Activated T-cell treated with anti-CD3 and anti-CD28 coated beads for 48 hours (primary cell): Measurements from ENCODE around the gene ERV3-1.
"Not testable (repeated sequence)": the region's sequence is repeated elsewhere in the genome, so short reads cannot be mapped to it uniquely, and the experiment has no call there.

Experiments used
- DNase-seq: peaks from one replicate; pipeline ENCODE4 v3.0.0-alpha.2; 2020; ENCODE audit warnings: low read depth

The ERV3-1 gene, protein sequence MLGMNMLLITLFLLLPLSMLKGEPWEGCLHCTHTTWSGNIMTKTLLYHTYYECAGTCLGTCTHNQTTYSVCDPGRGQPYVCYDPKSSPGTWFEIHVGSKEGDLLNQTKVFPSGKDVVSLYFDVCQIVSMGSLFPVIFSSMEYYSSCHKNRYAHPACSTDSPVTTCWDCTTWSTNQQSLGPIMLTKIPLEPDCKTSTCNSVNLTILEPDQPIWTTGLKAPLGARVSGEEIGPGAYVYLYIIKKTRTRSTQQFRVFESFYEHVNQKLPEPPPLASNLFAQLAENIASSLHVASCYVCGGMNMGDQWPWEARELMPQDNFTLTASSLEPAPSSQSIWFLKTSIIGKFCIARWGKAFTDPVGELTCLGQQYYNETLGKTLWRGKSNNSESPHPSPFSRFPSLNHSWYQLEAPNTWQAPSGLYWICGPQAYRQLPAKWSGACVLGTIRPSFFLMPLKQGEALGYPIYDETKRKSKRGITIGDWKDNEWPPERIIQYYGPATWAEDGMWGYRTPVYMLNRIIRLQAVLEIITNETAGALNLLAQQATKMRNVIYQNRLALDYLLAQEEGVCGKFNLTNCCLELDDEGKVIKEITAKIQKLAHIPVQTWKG

DNA sequence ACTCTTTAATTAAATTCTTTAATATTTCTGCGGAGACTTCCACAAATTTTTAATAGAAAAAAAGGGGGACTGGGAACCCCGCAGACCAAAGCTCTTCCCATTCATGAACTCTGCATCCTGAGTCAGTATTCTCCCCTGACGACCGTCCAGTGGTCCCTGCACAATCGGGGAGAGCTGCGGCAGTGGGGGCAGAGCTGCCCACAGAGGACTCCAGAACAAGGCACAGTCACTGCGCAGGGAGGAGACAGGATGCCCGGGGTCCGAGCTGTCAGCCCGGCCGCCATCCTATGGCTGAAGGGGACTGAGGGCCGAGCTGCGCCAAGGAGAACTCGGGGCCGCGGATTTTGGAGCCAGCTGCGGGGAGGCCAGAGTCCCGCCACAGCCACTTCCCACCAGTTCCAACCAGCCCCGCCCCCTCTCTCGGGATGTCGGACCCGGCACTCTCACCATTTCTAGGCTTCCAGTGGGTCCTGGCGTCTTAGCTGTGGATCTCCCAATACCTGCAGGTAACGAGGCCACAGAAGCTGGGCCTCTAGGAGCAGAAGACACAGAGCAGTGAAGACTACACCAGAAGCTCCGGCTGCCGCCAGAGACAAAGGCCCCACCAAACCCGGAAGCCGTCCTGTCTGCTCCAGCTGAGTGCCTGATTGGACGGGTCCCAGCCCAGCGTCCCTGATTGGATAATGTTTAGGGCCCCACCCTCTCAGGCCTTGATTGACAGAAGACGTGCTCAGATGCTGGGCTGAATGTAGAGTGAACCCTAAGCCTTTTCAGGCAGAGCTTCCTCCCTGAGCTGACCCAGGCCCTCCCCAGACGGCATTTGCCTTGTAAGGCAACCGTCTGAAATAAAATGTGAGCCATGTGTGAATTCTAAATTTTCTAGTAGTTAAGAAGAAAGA, at the start of gene ERV3-1:
Gene ERV3-1, minus strand, starts transcription at position 594 of the 899 bp plus-strand sequence. CDS start 13,661 bp downstream, outside the sequence.
- peak; percentile 86 for DNase-seq

DNA sequence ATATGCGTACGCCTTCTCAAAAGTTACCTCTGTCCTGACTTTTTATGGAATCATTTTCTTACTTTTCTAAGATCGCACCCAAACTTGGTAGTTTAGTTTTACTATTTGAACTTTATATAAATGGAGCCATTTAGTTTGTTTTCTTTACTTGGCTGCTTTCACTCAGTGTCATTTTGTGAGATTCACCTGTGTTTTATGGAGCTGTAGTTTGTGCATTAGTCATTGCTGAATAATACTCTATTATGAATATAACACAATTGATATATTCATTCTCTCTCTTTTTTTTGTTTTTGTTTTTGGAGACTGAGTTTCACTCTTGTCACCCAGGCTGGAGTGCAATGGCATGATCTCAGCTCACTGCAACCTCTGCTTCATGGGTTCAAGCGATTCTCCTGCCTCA, 49.3 kb upstream of the ERV3-1 start:
- not testable (repeated sequence) for DNase-seq

DNA sequence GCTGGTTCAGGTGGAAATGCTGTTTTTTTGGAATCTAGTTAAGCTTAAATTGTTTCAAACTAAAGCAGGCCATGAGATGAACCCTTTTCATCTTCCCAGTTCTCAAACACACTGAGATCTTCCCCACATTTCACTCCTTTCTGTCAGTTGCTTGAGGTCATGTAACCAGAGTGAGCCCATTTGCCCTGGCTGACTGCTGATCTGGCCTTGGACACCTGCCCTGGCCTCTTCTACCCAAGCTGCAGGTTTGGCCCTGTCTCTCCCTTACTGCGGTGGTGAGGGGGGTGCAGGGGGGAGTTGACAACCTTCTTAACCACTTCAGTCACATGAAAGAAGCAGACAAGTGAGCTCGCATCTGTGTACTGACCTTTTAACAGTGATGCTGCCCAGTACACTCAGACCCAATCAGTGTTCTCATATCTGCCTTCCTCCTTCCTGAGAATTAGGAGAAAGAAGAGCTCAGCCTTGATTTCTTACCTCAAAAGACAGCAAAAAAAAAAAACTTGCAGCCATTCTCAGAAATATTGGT, 48.0 kb upstream of the ERV3-1 start:
- not testable (repeated sequence) for DNase-seq

DNA sequence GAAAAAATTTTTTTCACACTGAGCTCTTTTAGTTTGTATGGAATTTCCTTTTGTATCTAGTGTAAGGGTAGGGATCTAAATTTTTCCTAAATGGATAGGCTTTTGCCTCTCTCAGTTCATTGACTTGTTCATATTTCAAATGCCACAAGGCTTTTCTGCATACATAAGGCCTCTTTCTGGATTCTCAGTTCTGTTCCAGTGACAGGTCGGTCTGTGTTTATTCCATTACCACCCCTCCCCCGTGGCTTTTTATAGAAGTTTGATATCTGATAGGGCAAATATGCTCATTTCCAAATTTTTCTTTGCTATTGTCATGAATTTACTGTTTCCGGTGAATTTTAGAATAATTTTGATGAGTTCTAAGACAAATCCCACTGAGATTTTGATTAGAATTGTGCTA, 45.2 kb upstream of the ERV3-1 start:
- DNase-seq, result not testable (repeated sequence)

DNA sequence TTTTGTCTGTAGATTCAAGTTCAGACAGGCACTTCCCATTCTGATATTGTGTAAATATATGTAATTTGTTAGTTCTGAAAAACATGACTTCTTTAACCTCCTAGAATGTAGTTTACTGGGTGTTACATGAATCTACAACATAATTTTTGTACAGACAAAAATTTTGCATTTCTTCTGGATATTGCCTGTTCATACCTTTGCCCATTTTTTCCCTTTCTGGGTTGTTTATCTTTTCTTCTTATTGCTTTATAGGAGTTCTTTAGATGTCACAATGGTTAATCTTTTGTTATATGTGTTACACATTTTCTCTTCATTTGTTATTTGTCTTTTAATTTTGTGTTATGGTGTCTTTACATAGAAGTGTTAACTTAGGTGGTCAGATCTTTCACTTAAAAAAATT, 44.7 kb upstream of the ERV3-1 start:
- not testable (repeated sequence) for DNase-seq

DNA sequence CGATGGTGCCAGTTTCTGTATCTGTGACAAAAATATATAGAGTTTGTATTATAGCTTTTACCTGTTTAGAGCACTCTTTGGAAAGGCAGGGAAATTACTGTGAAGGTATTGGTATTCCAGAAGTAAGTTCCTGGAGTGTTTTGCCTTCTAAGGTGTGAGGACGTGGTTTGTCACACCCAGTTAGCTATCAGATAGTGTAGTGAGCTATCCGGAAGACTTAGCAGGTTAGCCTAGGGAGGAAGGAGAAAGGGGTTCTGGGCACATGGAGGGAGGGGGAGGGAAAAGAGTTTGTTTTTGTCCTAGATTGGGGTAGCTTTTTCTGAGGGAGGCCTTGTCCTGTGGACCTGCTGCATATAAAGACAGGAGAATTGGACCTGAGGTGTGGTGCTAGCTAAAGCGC, 39.8 kb upstream of the ERV3-1 start:
- DNase-seq, result not testable (repeated sequence)

DNA sequence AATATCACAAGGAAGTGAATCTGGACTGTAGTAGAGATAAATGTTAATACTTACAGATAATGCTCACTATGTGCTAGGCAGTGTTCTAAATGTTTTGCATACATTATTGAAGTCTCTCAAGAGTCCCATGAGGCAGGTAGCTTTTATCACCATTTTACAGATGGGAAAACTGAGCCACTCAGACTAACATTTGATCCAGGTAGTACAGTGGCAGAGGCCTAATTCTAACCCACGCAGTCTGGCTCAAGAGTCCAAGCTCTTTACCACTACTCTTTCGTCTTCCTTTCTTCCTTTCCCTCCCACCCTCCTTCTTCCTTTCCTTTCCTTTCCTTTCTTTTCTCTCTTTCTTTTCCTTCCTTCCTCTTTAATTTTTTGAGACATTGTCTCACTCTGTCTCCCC, 39.1 kb upstream of the ERV3-1 start:
- DNase-seq, result not testable (repeated sequence)

DNA sequence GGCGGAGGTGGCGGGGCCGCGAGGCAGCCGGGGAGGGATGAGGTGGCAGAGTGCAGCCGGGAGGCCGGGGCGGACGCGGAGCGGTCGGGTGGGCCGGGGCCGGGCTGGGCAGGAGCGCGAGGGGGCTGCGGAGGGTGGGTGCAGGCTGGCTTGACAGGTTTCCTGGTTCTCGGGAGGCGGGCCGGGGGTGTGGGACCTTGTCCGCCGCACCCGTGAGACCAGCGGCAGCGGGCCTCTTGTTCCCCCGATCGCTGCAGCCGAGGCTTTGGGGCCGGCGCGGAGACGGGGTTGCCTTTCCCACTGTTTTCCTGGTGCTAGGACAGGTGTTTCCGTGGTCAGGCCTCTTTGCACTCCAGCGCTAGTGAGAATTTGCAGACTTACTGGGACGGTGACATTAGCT, 32.3 kb upstream of the ERV3-1 start:
- DNase-seq, result peak; percentile 15

DNA sequence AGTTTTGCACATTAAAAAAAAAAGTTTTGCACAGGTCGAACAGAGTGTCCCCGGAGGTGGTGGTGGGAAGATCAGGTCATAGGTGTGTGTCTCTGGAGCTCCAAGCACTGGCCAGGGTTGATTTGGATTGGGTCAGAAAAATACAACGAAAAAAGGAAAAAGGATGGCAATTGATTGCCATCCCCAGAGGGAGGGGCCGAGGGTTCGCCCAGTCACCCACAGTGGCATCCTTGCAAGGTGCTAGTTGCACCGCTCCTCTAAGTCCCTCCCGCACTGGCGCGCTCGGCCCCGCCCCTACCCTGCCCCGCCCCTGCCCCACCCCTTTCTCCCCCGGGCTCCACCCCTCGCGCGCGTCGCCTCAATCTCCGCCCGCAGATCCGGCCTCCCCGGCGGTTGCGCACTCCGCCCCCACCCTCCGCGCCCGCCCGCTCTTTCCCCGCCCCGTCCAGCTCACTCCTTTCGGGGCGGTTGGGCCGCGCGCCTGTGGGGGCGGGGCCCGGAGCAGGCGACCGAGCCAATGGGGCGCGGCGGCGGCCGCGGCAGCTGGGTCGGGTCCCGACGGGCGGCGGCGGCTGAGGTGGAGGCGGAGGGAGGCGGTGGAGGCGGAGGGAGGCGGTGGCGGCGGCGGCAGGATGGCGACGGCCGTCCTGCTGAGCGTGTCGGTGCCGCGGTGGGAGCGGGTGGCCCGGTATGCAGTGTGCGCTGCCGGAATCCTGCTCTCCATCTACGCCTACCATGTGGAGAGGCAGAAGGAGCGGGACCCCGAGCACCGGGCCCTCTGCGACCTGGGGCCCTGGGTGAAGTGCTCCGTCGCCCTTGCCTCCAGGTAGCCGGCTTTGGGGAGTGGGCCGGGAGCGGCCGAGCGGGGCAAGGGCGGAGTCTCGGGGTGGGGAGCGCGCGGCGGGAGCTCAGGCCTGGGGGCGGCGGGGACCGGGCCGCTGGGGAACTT, 31.5 kb upstream of the ERV3-1 start:
- peak; percentile 91 for DNase-seq

DNA sequence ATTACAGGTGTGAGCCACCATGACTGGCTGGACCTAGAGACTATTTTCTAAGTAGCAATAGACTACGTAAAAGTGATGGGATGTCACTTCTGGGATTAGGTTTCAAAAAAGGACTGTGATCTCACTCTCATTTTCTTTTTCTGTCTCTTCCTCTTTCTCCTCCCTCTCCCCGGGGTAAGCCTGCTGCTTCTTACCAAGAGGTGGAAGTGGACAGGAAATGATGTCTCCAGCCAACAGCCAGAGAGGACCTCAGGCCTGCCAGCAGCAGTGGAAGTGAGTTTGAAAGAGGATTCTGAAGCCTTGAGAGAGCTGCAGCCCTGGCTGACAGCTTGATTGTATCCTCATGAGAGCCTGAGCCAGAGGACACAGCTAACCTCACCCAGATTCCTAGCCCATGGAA, 30.0 kb upstream of the ERV3-1 start:
- DNase-seq, result not testable (repeated sequence)

DNA sequence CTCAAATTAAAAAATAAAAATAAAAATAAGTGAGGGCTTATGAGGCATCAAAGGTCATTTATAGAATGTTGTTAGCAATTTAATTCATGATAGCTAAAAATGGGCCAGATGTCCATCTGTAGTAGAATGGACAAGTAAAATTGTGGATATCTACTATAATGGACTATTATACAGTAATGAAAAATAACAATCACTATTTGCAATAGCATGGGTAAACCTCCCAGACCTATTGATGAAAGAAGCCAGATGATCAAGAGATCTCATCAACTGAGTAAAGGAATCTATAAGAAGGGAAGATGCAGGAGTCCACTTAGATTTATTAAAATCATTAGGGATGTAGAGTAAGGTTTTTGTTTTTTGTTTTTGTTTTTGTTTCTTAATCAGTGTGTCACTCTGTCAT, 29.0 kb upstream of the ERV3-1 start:
- DNase-seq, result not testable (repeated sequence)

DNA sequence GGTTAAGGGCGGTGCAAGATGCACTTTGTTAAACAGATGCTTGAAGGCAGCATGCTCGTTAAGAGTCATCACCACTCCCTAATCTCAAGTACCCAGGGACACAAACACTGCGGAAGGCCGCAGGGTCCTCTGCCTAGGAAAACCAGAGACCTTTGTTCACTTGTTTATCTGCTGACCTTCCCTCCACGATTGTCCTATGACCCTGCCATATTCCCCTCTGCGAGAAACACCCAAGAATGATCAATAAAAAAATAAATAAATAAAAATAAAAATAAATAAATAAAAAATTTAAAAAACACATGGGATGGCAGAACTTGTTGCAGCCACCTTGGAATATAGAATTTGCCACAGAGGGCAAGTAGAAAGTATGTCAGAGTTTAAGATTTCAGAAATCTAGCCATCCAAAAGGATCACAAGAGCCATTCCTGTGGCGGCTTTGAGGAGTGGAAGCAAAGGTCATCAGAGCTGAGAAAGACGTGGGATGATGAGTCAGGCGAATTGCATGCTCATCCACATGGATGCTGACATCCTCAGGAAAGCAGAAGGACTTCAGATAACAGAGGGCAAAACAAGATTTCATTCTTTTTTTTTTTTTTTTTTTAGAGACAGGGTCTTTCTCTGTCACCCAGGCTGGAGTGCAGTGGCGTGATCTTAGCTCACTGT, 27.8 kb upstream of the ERV3-1 start:
- not testable (repeated sequence) for DNase-seq

DNA sequence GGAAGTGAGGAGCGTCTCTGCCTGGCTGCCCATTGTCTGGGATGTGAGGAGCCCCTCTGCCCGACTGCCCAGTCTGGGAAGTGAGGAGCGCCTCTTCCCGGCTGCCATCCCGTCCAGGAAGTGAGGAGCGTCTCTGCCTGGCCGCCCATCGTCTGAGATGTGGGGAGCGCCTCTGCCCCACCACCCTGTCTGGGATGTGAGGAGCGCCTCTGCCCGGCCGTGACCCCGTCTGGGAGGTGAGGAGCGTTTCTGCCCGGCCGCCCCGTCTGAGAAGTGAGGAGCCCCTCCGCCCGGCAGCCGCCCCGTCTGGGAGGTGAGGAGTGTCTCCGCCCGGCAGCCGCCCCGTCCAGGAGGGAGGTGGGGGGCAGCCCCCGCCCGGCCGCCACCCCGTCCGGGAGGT, 26.9 kb upstream of the ERV3-1 start:
- DNase-seq, result not testable (repeated sequence)

DNA sequence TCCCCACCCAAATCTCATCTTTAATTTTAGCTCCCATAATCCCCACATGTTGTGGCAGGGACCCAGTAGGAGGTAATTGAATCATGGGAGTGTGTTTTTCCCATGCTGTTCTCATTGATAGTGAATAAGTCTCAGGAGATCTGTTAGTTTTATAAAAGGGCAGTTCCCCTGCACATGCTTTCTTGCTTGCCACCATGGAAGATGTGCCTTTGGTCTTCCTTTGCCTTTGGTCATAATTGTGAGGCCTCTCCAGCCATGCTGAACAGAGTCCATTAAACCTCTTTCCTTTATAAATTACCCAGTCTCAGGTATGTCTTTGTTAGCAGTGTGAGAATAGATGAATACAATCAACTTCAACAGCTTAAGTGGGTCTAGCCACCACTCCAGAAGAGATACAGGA, 18.5 kb upstream of the ERV3-1 start:
- DNase-seq, result not testable (repeated sequence)

DNA sequence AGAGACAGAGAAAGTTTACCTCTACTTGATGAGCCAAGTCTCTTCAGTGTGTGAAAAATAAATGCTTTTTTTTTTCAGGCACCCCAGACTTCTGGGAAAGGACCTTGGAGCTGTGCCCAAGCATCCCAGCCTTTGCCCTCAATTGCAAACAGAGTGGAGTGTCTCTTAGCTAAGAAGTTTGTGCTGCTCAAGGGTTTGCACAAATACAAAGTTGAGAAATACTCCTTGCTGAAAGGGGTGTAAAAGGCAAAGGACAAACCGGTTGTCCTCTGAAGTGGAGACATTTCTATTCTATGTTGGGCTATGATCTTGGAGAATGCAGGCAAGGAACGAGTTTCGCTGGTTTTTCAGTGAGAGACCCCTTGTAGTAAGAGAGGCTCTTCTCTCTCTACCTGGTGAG, 14.5 kb upstream of the ERV3-1 start:
- DNase-seq, result not testable (repeated sequence)

DNA sequence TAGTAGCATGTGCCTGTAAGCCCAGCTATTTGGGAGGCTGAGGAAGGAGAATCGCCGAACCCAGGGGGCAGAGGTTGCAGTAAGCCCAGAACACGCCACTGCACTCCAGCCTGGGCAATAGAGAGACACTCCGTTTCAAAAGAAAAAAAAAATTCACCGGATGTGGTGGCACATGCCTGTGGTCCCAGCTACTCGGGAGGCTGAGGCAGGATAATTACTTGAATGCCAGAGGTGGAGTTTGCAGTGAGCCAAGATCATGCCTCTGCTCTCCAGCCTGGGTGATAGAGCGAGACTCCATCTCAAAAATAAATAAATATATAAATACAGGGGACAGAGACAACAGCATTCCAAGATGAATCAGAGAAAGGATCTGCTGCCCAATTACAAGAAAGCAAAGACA, 3.4 kb upstream of the ERV3-1 start:
- DNase-seq, result not testable (repeated sequence)

DNA sequence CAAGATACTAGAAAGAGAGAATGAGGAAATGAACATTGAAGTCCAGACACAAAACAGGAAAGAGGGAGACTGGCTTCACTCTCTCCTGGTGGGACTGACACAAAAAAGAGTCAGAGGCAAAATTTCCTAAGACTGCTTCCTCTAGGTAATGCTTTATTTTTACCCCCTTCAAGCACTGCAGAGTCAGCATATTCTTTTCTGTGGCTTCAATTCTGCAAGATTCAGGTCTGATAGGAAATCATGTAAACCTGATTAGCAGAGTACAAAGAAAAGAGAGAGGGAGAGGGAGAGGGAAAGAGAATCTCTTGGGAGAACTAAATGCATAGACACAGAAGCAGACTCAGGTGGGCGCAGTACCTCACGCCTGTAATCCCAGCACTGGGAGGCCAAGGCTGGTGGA, 2.9 kb upstream of the ERV3-1 start:
- not testable (repeated sequence) for DNase-seq

DNA sequence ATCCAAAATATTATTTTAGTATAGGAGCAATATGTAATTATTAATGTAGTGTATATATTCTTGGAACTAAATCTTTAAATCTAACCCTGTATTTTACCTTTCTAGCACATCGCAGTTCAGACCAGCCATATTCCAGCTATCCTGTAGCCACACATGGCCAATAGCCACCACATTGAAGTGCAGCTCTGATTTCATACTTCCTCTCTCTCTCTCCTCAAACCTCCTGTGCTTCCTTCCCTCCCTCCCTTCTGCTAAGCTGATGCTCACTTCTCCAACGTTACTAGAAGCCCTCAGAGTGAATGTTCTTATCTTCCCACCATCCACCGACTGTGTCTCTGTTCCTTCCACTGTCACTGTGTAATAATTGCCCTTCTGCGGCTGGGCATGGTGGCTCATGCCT, 549 bp upstream of the ERV3-1 start:
- DNase-seq, result not testable (repeated sequence)

DNA sequence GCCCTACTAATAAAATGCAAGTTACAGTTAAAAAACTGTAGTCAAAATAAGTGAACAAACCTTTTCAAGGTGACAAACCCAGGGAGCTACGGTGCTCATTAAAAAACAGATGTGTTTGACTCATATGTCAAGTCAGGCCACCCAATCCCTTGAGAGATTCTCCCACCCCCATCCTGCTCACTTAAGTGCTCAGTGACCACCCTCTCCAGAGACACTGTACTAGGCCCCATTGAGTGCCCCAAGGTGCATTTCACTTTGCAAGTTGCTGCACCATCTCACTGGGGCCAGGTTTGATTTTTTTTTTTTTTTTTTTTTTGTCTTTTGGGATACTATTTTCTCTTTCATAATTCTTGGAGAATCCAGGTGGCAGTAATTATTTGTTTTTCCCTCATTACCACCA, 1.9 kb downstream of the ERV3-1 start:
- DNase-seq, result no peak

DNA sequence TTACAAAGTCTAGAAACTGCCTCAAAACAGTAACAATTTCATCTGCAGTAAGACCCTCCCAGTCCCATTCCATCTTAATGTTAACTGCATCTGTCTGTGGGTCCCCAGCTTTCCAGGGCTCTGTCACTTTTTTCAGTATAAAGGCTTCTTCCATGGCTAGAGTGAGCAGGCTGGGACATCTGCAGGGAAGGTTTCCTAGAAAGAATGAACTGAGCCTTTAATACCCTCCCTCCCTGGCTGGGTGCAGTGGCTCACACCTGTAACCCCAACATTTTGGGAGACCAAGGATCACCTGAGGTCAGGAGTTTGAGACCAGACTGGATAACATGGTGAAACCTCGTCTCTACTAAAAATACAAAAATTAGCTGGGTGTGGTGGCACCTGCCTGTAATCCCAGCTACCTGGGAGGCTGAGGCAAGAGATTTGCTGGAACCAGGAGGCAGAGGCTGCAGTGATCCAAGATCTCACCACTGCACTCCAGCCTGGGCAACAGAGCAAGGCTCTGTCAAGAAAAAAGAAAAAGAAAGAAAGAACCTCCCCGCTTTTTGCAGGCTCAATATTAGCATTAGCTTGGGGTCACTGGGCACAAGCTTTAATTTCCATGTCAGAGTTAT, 3.4 kb downstream of the ERV3-1 start:
- DNase-seq, result no peak
